ENCODE data around the gene ULK3. TPM values are rescaled to one million over a fixed set of nuclear protein-coding genes. Genes with fewer than 3 reads are reported as not detected.

ULK3 gene
- total RNA-seq, 1 donor from 2014 or later: 46.5 TPM

GRCh38 chr15:74839526-74840395 lies 3.2 kb downstream of the ULK3 start:
- Mint-ChIP-seq H3K27ac (ENCODE audit: unreplicated experiment) (no peak overlapping the region), H3K9me3 (ENCODE audit: unreplicated experiment) (peaks cover 4% of the 10 kb centered on the region), H3K4me3 (ENCODE audit: unreplicated experiment) (no peak overlapping the region), H3K27me3 (ENCODE audit: unreplicated experiment) (peaks cover 8% of the 10 kb centered on the region), H3K36me3 (ENCODE audit: unreplicated experiment) (no peaks in the 10 kb centered on the region), H3K4me1 (ENCODE audit: low read depth, unreplicated experiment) (peaks cover 14% of the 10 kb centered on the region)
- no peak for DNase-seq
- no peak for TF ChIP-seq CTCF (IDR thresholded peaks at IDR 0.05; ENCODE audit: partially characterized antibody, unreplicated experiment)

DNA sequence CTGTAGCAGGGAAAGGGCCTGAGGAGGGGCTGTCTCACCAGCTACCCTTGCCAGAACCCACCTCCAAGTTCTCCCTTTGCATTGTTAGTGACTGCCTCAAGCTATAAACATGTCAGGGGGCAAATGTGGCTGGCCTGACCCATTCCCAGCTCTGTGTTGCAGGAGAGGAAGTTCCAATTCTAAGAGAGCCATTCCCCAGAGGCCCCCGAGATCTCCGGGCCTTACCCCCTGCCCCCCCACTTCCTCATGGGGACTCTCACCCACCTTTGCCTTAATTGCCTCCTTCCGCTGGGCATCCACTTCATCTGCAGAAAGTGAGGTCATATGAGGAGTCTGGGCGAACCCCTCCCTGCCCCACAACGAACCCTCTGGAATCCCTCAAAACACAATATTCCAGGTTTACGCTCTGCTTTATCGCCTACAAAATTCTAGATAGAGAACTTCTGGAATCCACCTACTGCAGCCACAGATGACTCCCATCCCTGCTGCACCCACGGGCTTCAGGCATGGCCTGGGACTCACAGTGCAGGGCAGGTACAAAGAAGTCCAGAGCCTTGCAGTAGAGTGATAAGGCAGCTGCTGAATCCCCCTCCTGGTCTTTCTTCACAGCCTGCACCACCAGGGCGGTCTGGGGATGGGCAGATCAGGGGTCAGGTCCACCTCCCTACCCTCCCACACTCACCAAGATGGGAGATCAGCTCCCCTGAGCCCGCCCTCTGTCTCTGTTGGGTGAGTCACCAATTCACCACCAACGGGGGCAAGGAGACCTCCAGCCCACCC lies 4.0 kb downstream of the ULK3 start:
- Mint-ChIP-seq H3K36me3 (ENCODE audit: unreplicated experiment) (no peaks in the 10 kb centered on the region), H3K27ac (ENCODE audit: unreplicated experiment) (no peak overlapping the region), H3K9me3 (ENCODE audit: unreplicated experiment) (peaks cover 7% of the 10 kb centered on the region), H3K4me1 (ENCODE audit: low read depth, unreplicated experiment) (peaks cover 17% of the 10 kb centered on the region), H3K27me3 (ENCODE audit: unreplicated experiment) (peaks cover 11% of the 10 kb centered on the region), H3K4me3 (ENCODE audit: unreplicated experiment) (no peak overlapping the region)
- TF ChIP-seq CTCF (IDR thresholded peaks at IDR 0.05; ENCODE audit: partially characterized antibody, unreplicated experiment): no peak
- DNase-seq: no peak

DNA sequence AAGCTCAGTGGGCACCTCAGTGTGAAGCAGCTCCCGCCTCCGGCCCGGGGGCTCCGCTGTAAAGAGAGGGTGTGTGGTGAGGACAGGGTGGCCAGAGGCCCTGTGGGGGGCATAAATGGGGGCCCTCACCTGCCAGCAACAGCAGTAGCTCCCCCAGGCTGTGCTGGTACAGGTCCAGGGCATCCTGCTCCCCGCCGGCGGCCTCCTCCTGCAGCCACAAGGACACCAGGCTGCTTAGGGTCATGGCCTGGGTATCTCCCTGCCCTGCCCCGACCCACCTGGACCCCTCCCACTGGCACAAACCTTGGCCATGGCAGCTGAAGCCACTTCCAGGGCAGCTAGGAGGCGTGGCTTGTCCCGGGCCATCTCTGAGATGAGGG lies 4.8 kb downstream of the ULK3 start:
- Mint-ChIP-seq H3K36me3 (ENCODE audit: unreplicated experiment) (no peaks in the 10 kb centered on the region), H3K9me3 (ENCODE audit: unreplicated experiment) (peaks cover 6% of the 10 kb centered on the region), H3K4me1 (ENCODE audit: low read depth, unreplicated experiment) (peaks cover 17% of the 10 kb centered on the region), H3K27me3 (ENCODE audit: unreplicated experiment) (peaks cover 9% of the 10 kb centered on the region), H3K4me3 (ENCODE audit: unreplicated experiment) (no peak overlapping the region), H3K27ac (ENCODE audit: unreplicated experiment) (no peak overlapping the region)
- DNase-seq: no peak
- TF ChIP-seq CTCF (IDR thresholded peaks at IDR 0.05; ENCODE audit: partially characterized antibody, unreplicated experiment): no peak

DNA sequence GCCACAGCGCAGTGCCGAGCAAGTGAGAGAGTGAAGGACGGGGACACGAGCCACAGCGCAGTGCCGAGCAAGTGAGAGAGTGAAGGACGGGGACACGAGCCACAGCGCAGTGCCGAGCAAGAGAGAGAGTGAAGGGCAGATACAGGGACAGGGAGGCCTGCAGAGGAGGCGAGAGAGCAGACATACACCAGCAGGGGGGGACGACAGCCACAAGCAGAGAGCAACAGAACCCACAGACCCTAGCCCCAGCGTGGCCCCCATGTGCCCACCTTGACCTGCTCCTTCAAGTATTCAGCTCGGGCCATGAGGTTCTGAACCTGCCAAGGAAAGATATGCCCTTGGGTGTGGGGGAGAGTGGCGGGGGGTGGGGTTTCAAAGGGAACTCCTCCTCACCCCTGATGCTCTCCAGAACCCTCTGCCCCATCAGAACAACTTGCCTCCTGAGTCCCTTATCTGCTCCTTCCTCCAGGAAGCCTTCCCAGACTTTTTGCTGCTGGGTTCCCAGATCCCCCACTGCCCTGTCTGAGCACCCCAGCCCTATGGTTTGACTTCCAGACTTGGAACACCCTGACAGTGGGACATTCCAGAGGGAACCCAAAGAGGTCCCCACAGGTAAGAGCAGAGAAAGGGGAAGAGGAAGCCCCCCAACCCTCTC lies 5.3 kb downstream of the ULK3 start:
- Mint-ChIP-seq H3K9me3 (ENCODE audit: unreplicated experiment) (peaks cover 6% of the 10 kb centered on the region), H3K36me3 (ENCODE audit: unreplicated experiment) (no peaks in the 10 kb centered on the region), H3K4me1 (ENCODE audit: low read depth, unreplicated experiment) (peaks cover 22% of the 10 kb centered on the region), H3K27ac (ENCODE audit: unreplicated experiment) (peak overlapping the region; percentile 72), H3K4me3 (ENCODE audit: unreplicated experiment) (no peak overlapping the region), H3K27me3 (ENCODE audit: unreplicated experiment) (peaks cover 9% of the 10 kb centered on the region)
- no peak for DNase-seq
- TF ChIP-seq CTCF (IDR thresholded peaks at IDR 0.05; ENCODE audit: partially characterized antibody, unreplicated experiment): no peak
